CD4-positive, alpha-beta T cell (primary cell): ENCODE measurements around the gene AMACR. TPM values are rescaled to one million over a fixed set of nuclear protein-coding genes. Genes with fewer than 3 reads are reported as not detected.
A peak's percentile ranks its signal among the peaks of the same experiment; 100 is the strongest.

ENCODE experiments used
- ATAC-seq: fragments of 200-7000 bp; cut with Tn5 transposase; one replicate; pipeline ENCODE4 v1.10.0; 2022; ENCODE audit warnings: mild to moderate bottlenecking; ENCODE audit not compliant: poor library complexity
- CTCF ChIA-PET: fragments of 350-600 bp; sonication (Branson Sonifier 250); formaldehyde crosslinking; loops from one replicate; lab custom pipeline; 2021; ENCODE audit warnings: antibody characterized with exemption, inconsistent platforms; lab: Charles Lee
- POLR2A ChIA-PET: fragments of 350-600 bp; sonication (Branson Sonifier 250); formaldehyde crosslinking; loops from one replicate; lab custom pipeline; 2021; ENCODE audit warnings: antibody characterized with exemption, inconsistent platforms; lab: Charles Lee
- DNase-seq, 14 experiments: peaks; one replicate each; pipeline ENCODE4 v3.0.0-alpha.2; 2013 to 2020; ENCODE audit warnings: mixed read lengths in 2 of 14
- H3K27ac ChIP-seq, 2 donors: one replicate each; pipeline versions ENCODE4 v1.5.1 to v1.7.0; 2013; ENCODE audit warnings: low read length in 2 of 2, low read depth in 1 of 2, mild to moderate bottlenecking in 1 of 2
- H3K27me3 ChIP-seq, 2 experiments: 1 replicate in 1 of 2; 2 replicates in 1 of 2; pipeline versions ENCODE4 v1.6.1 to v1.7.0; 2013; ENCODE audit warnings: low read length in 2 of 2, control low read depth in 1 of 2, mild to moderate bottlenecking in 1 of 2, moderate library complexity in 1 of 2; ENCODE audit not compliant: insufficient read depth in 2 of 2, control insufficient read depth in 1 of 2
- H3K36me3 ChIP-seq: one replicate; pipeline ENCODE4 v1.6.1; 2013; ENCODE audit warnings: low read length, control low read depth; ENCODE audit not compliant: insufficient read depth
- H3K4me1 ChIP-seq: one replicate; pipeline ENCODE4 v1.6.1; 2013; ENCODE audit warnings: low read length, control low read depth; ENCODE audit not compliant: insufficient read depth
- H3K4me3 ChIP-seq: one replicate; pipeline ENCODE4 v1.5.1; 2013; ENCODE audit warnings: mild to moderate bottlenecking, low read length, moderate library complexity
- H3K9me3 ChIP-seq, 2 experiments: 1 replicate in 1 of 2; 2 replicates in 1 of 2; pipeline versions ENCODE4 v1.6.1 to v1.7.0; 2013; ENCODE audit warnings: low read length in 2 of 2, mild to moderate bottlenecking in 2 of 2, control low read depth in 1 of 2, moderate library complexity in 1 of 2; ENCODE audit not compliant: control insufficient read depth in 1 of 2, insufficient read depth in 1 of 2
- H3K27ac Mint-ChIP-seq: one replicate; pipeline ENCODE4 v1.8.0; 2020; ENCODE audit warnings: mixed read lengths
- H3K27me3 Mint-ChIP-seq: one replicate; pipeline ENCODE4 v1.8.0; 2021; ENCODE audit warnings: mixed read lengths
- H3K36me3 Mint-ChIP-seq: one replicate; pipeline ENCODE4 v1.8.0; 2021; ENCODE audit warnings: low read depth, mixed read lengths
- H3K4me1 Mint-ChIP-seq: one replicate; pipeline ENCODE4 v1.8.0; 2021; ENCODE audit warnings: low read depth, mixed read lengths
- H3K4me3 Mint-ChIP-seq: one replicate; pipeline ENCODE4 v1.8.0; 2020; ENCODE audit warnings: mild to moderate bottlenecking, mixed read lengths
- H3K9me3 Mint-ChIP-seq: one replicate; pipeline ENCODE4 v1.8.0; 2020; ENCODE audit warnings: mixed read lengths
- CTCF ChIP-seq: fragments of 200-600 bp; IDR thresholded peaks from one replicate; pipeline ENCODE4 v1.8.0; 2022; ENCODE audit warnings: antibody characterized with exemption, mild to moderate bottlenecking
- intact Hi-C, 2 experiments: fragments of 100-400 bp; cut with DNase I in 1 of 2; cut with micrococcal nuclease in 1 of 2; formaldehyde crosslinking; loops; one replicate each; pipeline versions ENCODE4 v1.15.1 to v1.9.0; 2023 to 2025; cut with DNase I, micrococcal nuclease
- total RNA-seq, 174 experiments: library from RNA in 2 of 174; stranded (reverse) in 2 of 174; gene quantifications; one replicate each; pipeline ENCODE4 v1.2.3 and lab custom pipeline; 2021 to 2026

Gene AMACR
- total RNA-seq, 2 experiments from 2014 or later, result 1.3 to 1.4 TPM

- intact Hi-C loops, result no loop called here
- Mint-ChIP-seq H3K4me1 (no peaks in the 10 kb centered on the region), H3K4me3 (no peak within 1 kb of the TSS), H3K27me3 (no peaks in the 10 kb centered on the region), H3K36me3 (peaks cover 15% of the 10 kb centered on the region), H3K27ac (no peak within 1 kb of the TSS), H3K9me3 (no peaks in the 10 kb centered on the region)
- ATAC-seq, result no peak
- no peak for TF ChIP-seq CTCF
- Histone ChIP-seq H3K27ac (no peak within 1 kb of the TSS), H3K4me3 (no peak within 1 kb of the TSS), H3K36me3 (no peaks in the 10 kb centered on the region), H3K4me1 (peaks cover 4% of the 10 kb centered on the region), H3K27me3 (no peaks in the 10 kb centered on the region), H3K9me3 (no peaks in the 10 kb centered on the region)
- peak in 1 of 14 experiments; percentile 17 for DNase-seq
- ChIA-PET POLR2A (no interaction called here), CTCF (no interaction called here)
These were observed 35.4 kb upstream of the AMACR start, which contains the start of gene C1QTNF3 for GRCh38 chr5:34043099-34043876. Gene C1QTNF3, minus strand, starts transcription at chr5:34043213. Its CDS starts 88 bp downstream, at chr5:34043125.

- Histone ChIP-seq H3K27me3 (no peaks in the 10 kb centered on the region), H3K4me1 (peaks cover 4% of the 10 kb centered on the region), H3K4me3 (no peak overlapping the region), H3K36me3 (no peaks in the 10 kb centered on the region), H3K27ac (no peak overlapping the region), H3K9me3 (no peaks in the 10 kb centered on the region)
- intact Hi-C loops, result no loop called here
- no peak for ATAC-seq
- H3K27me3 Mint-ChIP-seq, result no peaks in the 10 kb centered on the region
- POLR2A ChIA-PET, result no interaction called here
- H3K4me1 Mint-ChIP-seq, result no peaks in the 10 kb centered on the region
- H3K27ac Mint-ChIP-seq, result no peak overlapping the region
- H3K4me3 Mint-ChIP-seq, result no peak overlapping the region
- DNase-seq, result peak in 1 of 14 experiments; percentile 4
- TF ChIP-seq CTCF, result no peak
- peaks cover 12% of the 10 kb centered on the region for H3K36me3 Mint-ChIP-seq
- H3K9me3 Mint-ChIP-seq, result no peaks in the 10 kb centered on the region
- CTCF ChIA-PET, result no interaction called here
These were observed 34.5 kb upstream of the AMACR start for GRCh38 chr5:34042321-34042720.

GRCh38 chr5:34041247-34041972 lies 33.6 kb upstream of the AMACR start:
- Mint-ChIP-seq H3K4me3 (no peak overlapping the region), H3K27ac (no peak overlapping the region), H3K4me1 (no peaks in the 10 kb centered on the region), H3K9me3 (no peaks in the 10 kb centered on the region), H3K27me3 (no peaks in the 10 kb centered on the region), H3K36me3 (peaks cover 12% of the 10 kb centered on the region)
- H3K4me3 ChIP-seq, result no peak overlapping the region
- H3K27ac ChIP-seq, result no peak overlapping the region
- no peak for DNase-seq
- no peak for ATAC-seq
- H3K36me3 ChIP-seq, result no peaks in the 10 kb centered on the region
- H3K27me3 ChIP-seq, result no peaks in the 10 kb centered on the region
- POLR2A ChIA-PET, result no interaction called here
- CTCF ChIA-PET, result no interaction called here
- intact Hi-C loops, result no loop called here
- H3K4me1 ChIP-seq, result peaks cover 4% of the 10 kb centered on the region
- TF ChIP-seq CTCF, result no peak
- no peaks in the 10 kb centered on the region for H3K9me3 ChIP-seq
